IMR-90 (cell line): ENCODE results near the gene NOTCH2. TPM values are rescaled to one million over a fixed set of nuclear protein-coding genes. Genes with fewer than 3 reads are reported as not detected.

ENCODE experiments used
- ATAC-seq: fragments of 200-7000 bp; cut with Tn5 transposase; 2 replicates; pipeline ENCODE4 v1.9.1; 2020; ENCODE audit warnings: low read depth, mild to moderate bottlenecking, moderate library complexity
- BruUV-seq: library from RNA; stranded (reverse); fragments of 400-500 nt; replicated peaks from 2 replicates; lab custom pipeline; 2021; lab: Mats Ljungman, UMichigan
- CTCF ChIA-PET: fragments of 300-600 bp; formaldehyde crosslinking; extraction: SDS; loops from one replicate; lab custom pipeline; 2021; ENCODE audit warnings: antibody characterized with exemption; lab: Yijun Ruan, JAX
- POLR2A ChIA-PET: fragments of 300-600 bp; sonication (Branson Sonifier 250); formaldehyde crosslinking; loops from one replicate; lab custom pipeline; 2022; ENCODE audit warnings: antibody characterized with exemption; ENCODE audit not compliant: unreplicated experiment; lab: Charles Lee
- DNase-seq: peaks from one replicate; pipeline ENCODE4 v3.0.0; 2013
- H2AFZ ChIP-seq: replicated peaks from 2 replicates; pipeline ENCODE3; 2013; ENCODE audit warnings: low read length, mild to moderate bottlenecking; ENCODE audit not compliant: poor library complexity
- H2AK5ac ChIP-seq: 2 replicates; pipeline ENCODE4 v1.6.1; 2013; ENCODE audit warnings: low read depth, low read length, inconsistent platforms
- H2AK9ac ChIP-seq: replicated peaks from 2 replicates; pipeline ENCODE3; 2013; ENCODE audit warnings: mild to moderate bottlenecking, low read depth, low read length, moderate library complexity; ENCODE audit not compliant: poor library complexity
- H2BK120ac ChIP-seq: 2 replicates; pipeline ENCODE4 v1.6.1; 2013; ENCODE audit warnings: low read depth, low read length, inconsistent platforms
- H2BK15ac ChIP-seq: 3 replicates; pipeline ENCODE4 v1.6.1; 2013; ENCODE audit warnings: low read depth, low read length, inconsistent platforms
- H2BK20ac ChIP-seq: 2 replicates; pipeline ENCODE4 v1.6.1; 2013; ENCODE audit warnings: low read depth, mild to moderate bottlenecking, inconsistent platforms, low read length, moderate library complexity
- H2BK5ac ChIP-seq: 2 replicates; pipeline ENCODE4 v1.6.1; 2013; ENCODE audit warnings: mild to moderate bottlenecking, low read depth, low read length, inconsistent platforms; ENCODE audit not compliant: poor library complexity, severe bottlenecking
- H3K14ac ChIP-seq: replicated peaks from 2 replicates; pipeline ENCODE4 v1.6.1; 2013; ENCODE audit warnings: low read depth, low read length, inconsistent platforms
- H3K18ac ChIP-seq: 2 replicates; pipeline ENCODE4 v1.6.1; 2013; ENCODE audit warnings: low read depth, low read length, control low read depth
- H3K23ac ChIP-seq: 2 replicates; pipeline ENCODE4 v1.6.1; 2013; ENCODE audit warnings: low read depth, low read length, inconsistent platforms
- H3K27ac ChIP-seq: 2 replicates; pipeline ENCODE4 v1.5.1; 2013; ENCODE audit warnings: mild to moderate bottlenecking, control low read depth, low read length; ENCODE audit not compliant: insufficient read depth
- H3K27me3 ChIP-seq: 2 replicates; pipeline ENCODE4 v1.6.1; 2013; ENCODE audit warnings: low read length; ENCODE audit not compliant: control insufficient read depth, insufficient read depth
- H3K36me3 ChIP-seq: 2 replicates; pipeline ENCODE4 v1.6.1; 2013; ENCODE audit warnings: low read length, mixed read lengths; ENCODE audit not compliant: control insufficient read depth, insufficient read depth
- H3K4ac ChIP-seq: 2 replicates; pipeline ENCODE4 v1.6.1; 2013; ENCODE audit warnings: low read depth, low read length, inconsistent platforms
- H3K4me1 ChIP-seq: 2 replicates; pipeline ENCODE4 v1.6.1; 2013; ENCODE audit warnings: low read length, mixed read lengths; ENCODE audit not compliant: control insufficient read depth, insufficient read depth
- H3K4me2 ChIP-seq: 2 replicates; pipeline ENCODE4 v1.6.1; 2013; ENCODE audit warnings: low read depth, mild to moderate bottlenecking, control low read depth, low read length, moderate library complexity
- H3K4me3 ChIP-seq: 2 replicates; pipeline ENCODE4 v1.5.1; 2013; ENCODE audit warnings: low read depth, mild to moderate bottlenecking, control low read depth, low read length, moderate library complexity; ENCODE audit not compliant: insufficient read depth
- H3K56ac ChIP-seq: 2 replicates; pipeline ENCODE4 v1.6.1; 2013; ENCODE audit warnings: low read length, inconsistent platforms; ENCODE audit not compliant: insufficient read depth; ENCODE audit errors: extremely low read depth
- H3K79me1 ChIP-seq, 2 experiments: 2 replicates each; pipeline ENCODE4 v1.6.1; 2013; ENCODE audit warnings: low read length in 2 of 2, inconsistent platforms in 1 of 2, low read depth in 1 of 2
- H3K9ac ChIP-seq: 2 replicates; pipeline ENCODE4 v1.6.1; 2013; ENCODE audit warnings: low read depth, low read length, control low read depth
- H3K9me1 ChIP-seq: 2 replicates; pipeline ENCODE4 v1.6.1; 2013; ENCODE audit warnings: low read length, inconsistent platforms; ENCODE audit not compliant: insufficient read depth
- H3K9me3 ChIP-seq: 2 replicates; pipeline ENCODE4 v1.6.1; 2013; ENCODE audit warnings: low read length; ENCODE audit not compliant: control insufficient read depth, insufficient read depth
- H4K20me1 ChIP-seq: 2 replicates; pipeline ENCODE4 v1.6.1; 2013; ENCODE audit warnings: low read length, inconsistent platforms; ENCODE audit not compliant: insufficient read depth
- H4K5ac ChIP-seq: 2 replicates; pipeline ENCODE4 v1.6.1; 2013; ENCODE audit warnings: mild to moderate bottlenecking, low read depth, low read length, control low read depth
- H4K8ac ChIP-seq, 2 experiments: 2 replicates each; pipeline ENCODE4 v1.6.1; 2013; ENCODE audit warnings: low read depth in 2 of 2, low read length in 2 of 2, control low read depth in 1 of 2, inconsistent platforms in 1 of 2
- H4K91ac ChIP-seq: 2 replicates; pipeline ENCODE4 v1.6.1; 2013; ENCODE audit warnings: low read depth, low read length, inconsistent platforms; ENCODE audit not compliant: insufficient read depth
- CEBPB ChIP-seq: IDR thresholded peaks from 2 replicates; pipeline ENCODE4 v1.6.1; 2012; ENCODE audit warnings: low read depth, low read length, improper control_type of control experiment
- CTCF ChIP-seq: conservative IDR thresholded peaks from 2 replicates; pipeline ENCODE4 v1.5.1; 2012; ENCODE audit warnings: mild to moderate bottlenecking, low read depth, low read length, improper control_type of control experiment
- FOS ChIP-seq: fragments of 150-350 bp; IDR thresholded peaks from 2 replicates; pipeline ENCODE4 v1.6.1; 2016; ENCODE audit warnings: low read depth, low read length
- RCOR1 ChIP-seq: IDR thresholded peaks from 2 replicates; pipeline ENCODE4 v1.6.1; 2012; ENCODE audit warnings: mild to moderate bottlenecking, low read length, improper control_type of control experiment; ENCODE audit not compliant: insufficient replicate concordance
- USF2 ChIP-seq: fragments of 150-350 bp; IDR thresholded peaks from 2 replicates; pipeline ENCODE4 v1.6.1; 2017; ENCODE audit warnings: mild to moderate bottlenecking, antibody characterized with exemption, low read length, low read depth
- WGBS, 2 experiments: methylation state at CpG; one replicate each; pipeline versions ENCODE4 v1.1.5 to v1.1.7; 2013; ENCODE audit warnings: missing lambda C conversion rate in 2 of 2; ENCODE audit not compliant: insufficient read length in 1 of 2; ENCODE audit errors: extremely low coverage in 2 of 2; 5-methylcytosine and 5-hydroxymethylcytosine counted together
- dilution Hi-C: fragments of 300-500 bp; cut with HindIII; formaldehyde crosslinking; loops from one replicate; pipeline ENCODE4 v1.14.3; 2018; ENCODE audit warnings: low sequenced_read_pairs; ENCODE audit not compliant: unreplicated experiment
- in situ Hi-C: fragments of 300-500 bp; cut with MboI; formaldehyde crosslinking; loops from 3 replicates; pipeline ENCODE4 v1.14.3; 2019; ENCODE audit warnings: low sequenced_read_pairs, inconsistent platforms, mixed read lengths
- intact Hi-C: fragments of 100-400 bp; cut with micrococcal nuclease; formaldehyde crosslinking; loops from 2 replicates; pipeline ENCODE4 v1.10.0; 2022
- polyA plus RNA-seq, 3 experiments: library from polyadenylated mRNA; depleted of rRNA; stranded (reverse); fragments of >200 nt; gene quantifications; 2 replicates each; pipeline ENCODE4 v1.2.3, GENCODE V29; 2012; ENCODE audit warnings: low replicate concordance in 1 of 3
- total RNA-seq: library from RNA; depleted of rRNA; stranded (reverse); fragments of >200 nt; gene quantifications from 2 replicates; pipeline ENCODE4 v1.2.3, GENCODE V29; 2012

Gene NOTCH2
- total and polyA plus RNA-seq, 2 of the 4 experiments (the other 2 are of a cell fraction), result 40.4 to 131 TPM

- no peak for TF ChIP-seq RCOR1
These were observed 120.9 kb downstream of the NOTCH2 start (continued) for GRCh38 chr1:119948342-119949214.

GRCh38 chr1:119947468-119947867, 122.0 kb downstream of the NOTCH2 start:
- Histone ChIP-seq H2BK15ac (no peak overlapping the region), H3K9ac (no peak overlapping the region), H3K18ac (peak overlapping the region; percentile 77; the same call in 1 of the 2 replicates), H2BK20ac (peak overlapping the region; percentile 58; the same call in 1 of the 2 replicates), H3K56ac (no peak overlapping the region), H3K36me3 (peaks cover 12% of the 10 kb centered on the region), H3K9me3 (no peaks in the 10 kb centered on the region), H3K23ac (no peak overlapping the region), H2BK120ac (peak overlapping the region; percentile 56), H2AK9ac (no peak overlapping the region), H3K27ac (no peak overlapping the region), H3K9me1 (peaks cover 4% of the 10 kb centered on the region), H3K14ac (0 out of 2 replicates have a peak overlapping the region, but pooled peaks have one; percentile 15), H4K91ac (no peak overlapping the region), H3K4ac (peak overlapping the region; percentile 38; the same call in 1 of the 2 replicates), H3K27me3 (no peaks in the 10 kb centered on the region), H4K5ac (no peak overlapping the region), H2AFZ (no peak overlapping the region), H4K20me1 (0 out of 2 replicates have a peak, but pooled peaks cover 3% of the 10 kb centered on the region), H2BK5ac (peak overlapping the region; percentile 84), H3K4me1 (peaks cover 7% of the 10 kb centered on the region), H3K4me2 (peak overlapping the region; percentile 64; the same call in 1 of the 2 replicates), H3K79me1 (peaks cover 3 to 18% of the 10 kb centered on the region in 2 experiments; a peak in 3 of 4 replicates), H3K4me3 (no peak overlapping the region), H2AK5ac (no peak overlapping the region), H4K8ac (peak overlapping the region in 1 of 2 experiments; percentile 36; a peak in 1 of 4 replicates)
- in situ Hi-C loops, result no loop called here
- no CpG with 5 or more reads among the region's 3 CpGs for WGBS, 2 experiments
- dilution Hi-C loops, result no loop called here
- ChIA-PET CTCF (interaction anchor here (1.0 to 1.9 kb wide), 5 partner anchors 10 to 139 kb away, joined by 3 to 9 read pairs (median 5); no protein-coding TSS in a partner anchor), POLR2A (no interaction called here)
- intact Hi-C loops, result loop anchor here (10.0 kb wide), 2 partner anchors 73 to 197 kb away; no protein-coding TSS in a partner anchor
- BruUV-seq, result no TSS peak
- DNase-seq (peak; percentile 95), ATAC-seq (peak; percentile 55)
- TF ChIP-seq CTCF (no peak), CEBPB (peak; percentile 62), FOS (peak; percentile 54), USF2 (no peak)
